ENCODE results near the gene KLF2. TPM values are rescaled to one million over a fixed set of nuclear protein-coding genes. Genes with fewer than 3 reads are reported as not detected.

The KLF2 gene
- 1.00 and 2.0 TPM in 2 replicates for total RNA-seq

DNA sequence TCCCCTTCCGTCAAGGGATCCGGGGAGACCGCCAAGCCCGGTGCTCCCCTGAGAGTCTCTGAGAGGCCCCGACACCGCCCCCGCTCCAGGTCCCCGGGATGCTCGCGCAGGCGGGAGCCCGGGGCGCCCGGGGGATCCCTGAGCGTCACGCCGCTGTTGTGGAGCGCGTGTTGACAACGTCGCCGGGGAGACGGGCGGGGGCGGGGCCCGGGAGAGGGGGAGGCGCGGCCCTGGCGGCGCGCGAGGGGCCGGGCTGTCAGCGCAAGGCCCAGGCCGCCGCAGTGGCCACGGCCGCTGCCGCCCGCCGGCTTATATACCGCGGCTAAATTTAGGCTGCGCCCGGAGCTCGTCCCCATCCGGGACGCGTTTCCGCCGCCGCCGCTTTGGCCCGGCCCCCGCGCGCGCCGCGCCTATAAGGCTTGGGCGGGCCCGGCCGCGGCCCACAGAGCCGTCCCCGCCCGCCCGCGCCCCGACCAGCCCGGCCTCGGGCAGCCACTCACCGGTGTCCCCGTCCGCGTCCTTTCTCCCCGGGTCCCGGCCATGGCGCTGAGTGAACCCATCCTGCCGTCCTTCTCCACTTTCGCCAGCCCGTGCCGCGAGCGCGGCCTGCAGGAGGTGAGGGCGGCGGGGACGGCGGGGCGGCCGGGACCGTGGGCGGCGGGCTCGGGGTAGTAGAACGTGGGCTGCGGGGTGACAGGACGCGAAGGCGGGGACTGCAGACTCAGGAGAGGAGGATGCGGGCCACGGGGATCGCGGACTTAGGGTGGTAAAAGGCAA, at the start of gene KLF2:
TSS of gene KLF2 (plus strand) at position 443 of the 777 bp plus-strand sequence. CDS start at position 541, 98 bp downstream.

Other genes starting within 250 kb of the KLF2 start
- 1,300 and 1,502 TPM in 2 replicates for gene TPM4, start 248.3 kb upstream of the KLF2 start, total RNA-seq
- gene RAB8A, start 212.9 kb upstream of the KLF2 start, total RNA-seq: 39.9 and 63.9 TPM in 2 replicates
- gene HSH2D, start 181.1 kb upstream of the KLF2 start, total RNA-seq: not detected in 2 replicates
- gene CIB3, start 151.3 kb upstream of the KLF2 start, total RNA-seq: not detected in 2 replicates
- 76.1 and 98.6 TPM in 2 replicates for gene FAM32A, start 139.4 kb upstream of the KLF2 start, total RNA-seq
- gene AP1M1, start 126.9 kb upstream of the KLF2 start, total RNA-seq: 56.6 and 83.2 TPM in 2 replicates
- 13.1 and 14.7 TPM in 2 replicates for gene EPS15L1, start 147.1 kb downstream of the KLF2 start, total RNA-seq
- 0.22 TPM in 1 of 2 replicates, not detected in the other for gene CALR3, start 171.3 kb downstream of the KLF2 start, total RNA-seq
- 3.7 and 4.0 TPM in 2 replicates for gene C19orf44, start 171.6 kb downstream of the KLF2 start, total RNA-seq
- 3.9 and 5.4 TPM in 2 replicates for gene CHERP, start 217.6 kb downstream of the KLF2 start, total RNA-seq
- gene SLC35E1, start 247.6 kb downstream of the KLF2 start, total RNA-seq: 24.1 and 31.1 TPM in 2 replicates

Data from uterine smooth muscle cell (primary cell).